Measurements from ENCODE around the gene ABHD14A.

GRCh38 chr3:51992017-51992682 lies 17.3 kb downstream of the ABHD14A start:
- no peak for TF ChIP-seq CTCF (optimal IDR thresholded peaks at IDR 0.05 in 1 of 3, IDR thresholded peaks at IDR 0.05 in 1 of 3, conservative IDR thresholded peaks at IDR 0.05 in 1 of 3; ENCODE audit: extremely low read depth in 1 of 3, insufficient read depth in 2 of 3, low read length in 3 of 3)
- TF ChIP-seq EZH2 (IDR thresholded peaks at IDR 0.05; ENCODE audit: low read length) = no peak

Measured in keratinocyte (primary cell).